Karpas-422 (cell line): Measurements from ENCODE around the gene PLIN3. TPM values are rescaled to one million over a fixed set of nuclear protein-coding genes. Genes with fewer than 3 reads are reported as not detected.
"Not testable (repeated sequence)": the region's sequence is repeated elsewhere in the genome, so short reads cannot be mapped to it uniquely, and the experiment has no call there.

ENCODE experiments used
- DNase-seq: peaks from one replicate; pipeline ENCODE4 v3.0.0-alpha.2; 2015
- H2AFZ ChIP-seq: fragments of 200-600 bp; sonication (generic); 2 replicates; pipeline ENCODE4 v1.6.1; 2014; ENCODE audit warnings: antibody characterized with exemption, low read length, mixed read lengths
- H3K27ac ChIP-seq: fragments of 200-600 bp; sonication (generic); 2 replicates; pipeline ENCODE4 v1.5.1; 2014; ENCODE audit warnings: mild to moderate bottlenecking, low read length, moderate library complexity
- H3K27me3 ChIP-seq: fragments of 200-600 bp; sonication (generic); 2 replicates; pipeline ENCODE4 v1.6.1; 2014; ENCODE audit warnings: low read length, mixed read lengths
- H3K36me3 ChIP-seq: fragments of 200-600 bp; sonication (generic); 2 replicates; pipeline ENCODE4 v1.6.1; 2014; ENCODE audit warnings: low read length, mixed read lengths; ENCODE audit not compliant: insufficient read depth
- H3K4me1 ChIP-seq: fragments of 200-600 bp; sonication (generic); 2 replicates; pipeline ENCODE4 v1.6.1; 2014; ENCODE audit warnings: mild to moderate bottlenecking, low read length, mixed read lengths
- H3K4me2 ChIP-seq: fragments of 200-600 bp; sonication (generic); 2 replicates; pipeline ENCODE4 v1.6.1; 2014; ENCODE audit warnings: low read length, low read depth, mild to moderate bottlenecking; ENCODE audit not compliant: poor library complexity, severe bottlenecking
- H3K4me3 ChIP-seq: fragments of 200-600 bp; sonication (generic); 2 replicates; pipeline ENCODE4 v1.5.1; 2014; ENCODE audit warnings: mild to moderate bottlenecking, antibody characterized with exemption, low read length, mixed read lengths
- H3K79me2 ChIP-seq: fragments of 200-600 bp; sonication (generic); 2 replicates; pipeline ENCODE4 v1.6.1; 2014; ENCODE audit warnings: mild to moderate bottlenecking, low read length, mixed read lengths
- H3K9ac ChIP-seq: fragments of 200-600 bp; sonication (generic); 2 replicates; pipeline ENCODE4 v1.6.0; 2014; ENCODE audit warnings: low read length
- H3K9me2 ChIP-seq: fragments of 200-600 bp; sonication (generic), shearing (Covaris generic); replicated peaks from 2 replicates; pipeline ENCODE4 v1.6.0; 2014; ENCODE audit warnings: mild to moderate bottlenecking, low read length, moderate library complexity; ENCODE audit not compliant: insufficient read depth
- H3K9me3 ChIP-seq: fragments of 300-700, 200-600 bp; sonication (generic); 2 replicates; pipeline ENCODE4 v1.6.1; 2014; ENCODE audit warnings: low read length, mixed read lengths
- H4K20me1 ChIP-seq: fragments of 200-600 bp; sonication (generic); 2 replicates; pipeline ENCODE4 v1.6.1; 2014; ENCODE audit warnings: mild to moderate bottlenecking, antibody characterized with exemption, low read length, low read depth; ENCODE audit not compliant: insufficient read depth
- total RNA-seq: library from RNA; depleted of rRNA; stranded (reverse); fragments of >200 nt; shearing (Covaris generic); gene quantifications from 2 replicates; pipeline ENCODE4 v1.2.3, GENCODE V29; 2014; ENCODE audit warnings: low replicate concordance

The PLIN3 gene
- total RNA-seq, 1 experiment from 2014 or later, result 28.7 TPM

- no peaks in the 10 kb centered on the region for H3K36me3 ChIP-seq
- no peaks in the 10 kb centered on the region for H3K79me2 ChIP-seq
- no peaks in the 10 kb centered on the region for H3K27me3 ChIP-seq
- H3K4me1 ChIP-seq, result no peaks in the 10 kb centered on the region
- no peak overlapping the region for H3K9ac ChIP-seq
- no peaks in the 10 kb centered on the region for H3K9me2 ChIP-seq
- H4K20me1 ChIP-seq, result no peaks in the 10 kb centered on the region
- DNase-seq, result no peak
- no peak overlapping the region for H2AFZ ChIP-seq
- no peak overlapping the region for H3K4me2 ChIP-seq
- no peak overlapping the region for H3K27ac ChIP-seq
- no peak overlapping the region for H3K4me3 ChIP-seq
- H3K9me3 ChIP-seq, result no peaks in the 10 kb centered on the region
Observed at GRCh38 chr19:4847190-4847973, 20.1 kb downstream of the PLIN3 start.

- H3K4me3 ChIP-seq, H2AFZ ChIP-seq, H3K9me2 ChIP-seq, H3K4me2 ChIP-seq, H3K27me3 ChIP-seq, DNase-seq, H3K9ac ChIP-seq, H3K4me1 ChIP-seq, H3K36me3 ChIP-seq, H3K79me2 ChIP-seq, H3K27ac ChIP-seq, H3K9me3 ChIP-seq, H4K20me1 ChIP-seq: not testable (repeated sequence)
Observed at GRCh38 chr19:4845975-4846374, 21.5 kb downstream of the PLIN3 start.

- H4K20me1 ChIP-seq, result no peaks in the 10 kb centered on the region
- no peak overlapping the region for H3K9ac ChIP-seq
- no peaks in the 10 kb centered on the region for H3K9me3 ChIP-seq
- no peak overlapping the region for H2AFZ ChIP-seq
- H3K4me1 ChIP-seq, result no peaks in the 10 kb centered on the region
- peaks cover 7% of the 10 kb centered on the region for H3K36me3 ChIP-seq
- no peaks in the 10 kb centered on the region for H3K27me3 ChIP-seq
- H3K4me2 ChIP-seq, result no peak overlapping the region
- H3K79me2 ChIP-seq, result no peaks in the 10 kb centered on the region
- no peaks in the 10 kb centered on the region for H3K9me2 ChIP-seq
- DNase-seq, result no peak
- no peak overlapping the region for H3K4me3 ChIP-seq
- no peak overlapping the region for H3K27ac ChIP-seq
Observed at GRCh38 chr19:4844348-4845179, 22.9 kb downstream of the PLIN3 start.

GRCh38 chr19:4843647-4843965 is 23.9 kb downstream of the PLIN3 start:
- peaks cover 7% of the 10 kb centered on the region for H3K36me3 ChIP-seq
- H3K9ac ChIP-seq, result no peak overlapping the region
- H3K27me3 ChIP-seq, result no peaks in the 10 kb centered on the region
- no peaks in the 10 kb centered on the region for H3K9me2 ChIP-seq
- DNase-seq, result no peak
- H3K4me1 ChIP-seq, result no peaks in the 10 kb centered on the region
- no peak overlapping the region for H3K4me2 ChIP-seq
- H4K20me1 ChIP-seq, result no peaks in the 10 kb centered on the region
- no peaks in the 10 kb centered on the region for H3K79me2 ChIP-seq
- no peak overlapping the region for H2AFZ ChIP-seq
- H3K27ac ChIP-seq, result no peak overlapping the region
- no peak overlapping the region for H3K4me3 ChIP-seq
- no peaks in the 10 kb centered on the region for H3K9me3 ChIP-seq

- H3K9me2 ChIP-seq, result no peaks in the 10 kb centered on the region
- no peak overlapping the region for H3K9ac ChIP-seq
- no peak overlapping the region for H3K4me3 ChIP-seq
- no peak overlapping the region for H3K27ac ChIP-seq
- H3K79me2 ChIP-seq, result no peaks in the 10 kb centered on the region
- no peak overlapping the region for H3K4me2 ChIP-seq
- peaks cover 7% of the 10 kb centered on the region for H3K36me3 ChIP-seq
- no peaks in the 10 kb centered on the region for H3K4me1 ChIP-seq
- no peaks in the 10 kb centered on the region for H4K20me1 ChIP-seq
- DNase-seq, result no peak
- H2AFZ ChIP-seq, result no peak overlapping the region
- H3K9me3 ChIP-seq, result no peaks in the 10 kb centered on the region
- H3K27me3 ChIP-seq, result no peaks in the 10 kb centered on the region
Observed at GRCh38 chr19:4839192-4839591, 28.3 kb downstream of the PLIN3 start.

- Histone ChIP-seq H3K79me2 (peaks cover 34% of the 10 kb centered on the region), H3K36me3 (no peaks in the 10 kb centered on the region), H4K20me1 (no peaks in the 10 kb centered on the region), H3K4me3 (no peak overlapping the region), H3K9me2 (no peaks in the 10 kb centered on the region), H3K9me3 (no peaks in the 10 kb centered on the region), H3K9ac (no peak overlapping the region), H3K4me1 (peaks cover 23% of the 10 kb centered on the region), H3K27ac (no peak overlapping the region), H2AFZ (no peak overlapping the region), H3K4me2 (no peak overlapping the region), H3K27me3 (no peaks in the 10 kb centered on the region)
- no peak for DNase-seq
Observed at GRCh38 chr19:4832776-4833175, 34.7 kb downstream of the PLIN3 start.

GRCh38 chr19:4831979-4832340 is 35.5 kb downstream of the PLIN3 start:
- H3K9me3 ChIP-seq, DNase-seq, H3K9me2 ChIP-seq, H4K20me1 ChIP-seq, H3K27me3 ChIP-seq, H3K36me3 ChIP-seq: not testable (repeated sequence)
- H3K9ac ChIP-seq, result peak overlapping the region; percentile 98
- H3K4me1 ChIP-seq, result peaks cover 23% of the 10 kb centered on the region
- peak overlapping the region; percentile 98 for H3K4me3 ChIP-seq
- H2AFZ ChIP-seq, result peak overlapping the region; percentile 100
- peak overlapping the region; percentile 78 for H3K27ac ChIP-seq
- H3K79me2 ChIP-seq, result peaks cover 36% of the 10 kb centered on the region
- peak overlapping the region; percentile 83 for H3K4me2 ChIP-seq

- H2AFZ ChIP-seq, result peak within 1 kb of the TSS; percentile 100
- H3K79me2 ChIP-seq, result peaks cover 40% of the 10 kb centered on the region
- no peaks in the 10 kb centered on the region for H3K27me3 ChIP-seq
- peak; percentile 77 for DNase-seq
- no peaks in the 10 kb centered on the region for H3K36me3 ChIP-seq
- peak within 1 kb of the TSS; percentile 78 for H3K27ac ChIP-seq
- H3K4me3 ChIP-seq, result peak within 1 kb of the TSS; percentile 98
- no peaks in the 10 kb centered on the region for H3K9me2 ChIP-seq
- H3K4me2 ChIP-seq, result peak within 1 kb of the TSS; percentile 83
- H3K9me3 ChIP-seq, result no peaks in the 10 kb centered on the region
- peak within 1 kb of the TSS; percentile 98 for H3K9ac ChIP-seq
- no peaks in the 10 kb centered on the region for H4K20me1 ChIP-seq
- peaks cover 23% of the 10 kb centered on the region for H3K4me1 ChIP-seq
Observed at GRCh38 chr19:4831304-4831978, 36.0 kb downstream of the PLIN3 start, which contains the start of gene TICAM1. TICAM1 (minus strand) TSS chr19:4831712; CDS start chr19:4818377, 13,335 bp downstream.
